Fibroblast of lung (primary cell): ENCODE results near the gene ZNF182.

Experiments used
- CTCF ChIP-seq, 2 donors: IDR thresholded peaks in 1 of 2; conservative IDR thresholded peaks in 1 of 2; 1 replicate in 1 of 2; 2 replicates in 1 of 2; pipeline ENCODE4 v1.5.1; 2011 to 2012; ENCODE audit warnings: low read length in 2 of 2, control low read depth in 1 of 2, inconsistent platforms in 1 of 2, low read depth in 1 of 2, mild to moderate bottlenecking in 1 of 2
- EZH2 ChIP-seq: IDR thresholded peaks from 2 replicates; pipeline ENCODE4 v1.5.1; 2012; ENCODE audit warnings: low read length, control low read depth, mild to moderate bottlenecking; ENCODE audit errors: missing control alignments

GRCh38 chrX:47927212-47927611 is 76.6 kb downstream of the ZNF182 start:
- TF ChIP-seq CTCF (conservative IDR thresholded peaks at IDR 0.05 in 1 of 2, IDR thresholded peaks at IDR 0.05 in 1 of 2; ENCODE audit: low read depth in 1 of 2, low read length in 2 of 2), result no peak
- no peak for TF ChIP-seq EZH2
